ENCODE data around the gene SEC14L5.

SEC14L5 gene

GRCh38 chr16:5010576-5011329 lies 52.6 kb downstream of the SEC14L5 start:
- DNase-seq (ENCODE audit: low read depth in 3 of 3, low spot score in 1 of 3): no peak

- DNase-seq (ENCODE audit: low read depth in 3 of 3, low spot score in 1 of 3): no peak
Measured at GRCh38 chr16:5011637-5012036, 53.5 kb downstream of the SEC14L5 start.

GRCh38 chr16:5012887-5013286 lies 54.8 kb downstream of the SEC14L5 start:
- DNase-seq (ENCODE audit: low read depth in 3 of 3, low spot score in 1 of 3): no peak

- DNase-seq (ENCODE audit: low read depth in 3 of 3, low spot score in 1 of 3): no peak
Measured at GRCh38 chr16:5015351-5015750, 57.2 kb downstream of the SEC14L5 start.

GRCh38 chr16:5015887-5016286 lies 57.8 kb downstream of the SEC14L5 start:
- no peak for DNase-seq (ENCODE audit: low read depth in 3 of 3, low spot score in 1 of 3)

- DNase-seq (ENCODE audit: low read depth in 3 of 3, low spot score in 1 of 3): no peak
Measured at GRCh38 chr16:5016967-5017677, 59.0 kb downstream of the SEC14L5 start.

- no peak for DNase-seq (ENCODE audit: low read depth in 3 of 3, low spot score in 1 of 3)
Measured at GRCh38 chr16:5017678-5017969, 59.5 kb downstream of the SEC14L5 start.

GRCh38 chr16:5018793-5019192 lies 60.7 kb downstream of the SEC14L5 start:
- no peak for DNase-seq (ENCODE audit: low read depth in 3 of 3, low spot score in 1 of 3)

- no peak for DNase-seq (ENCODE audit: low read depth in 3 of 3, low spot score in 1 of 3)
Measured at GRCh38 chr16:5019775-5020174, 61.6 kb downstream of the SEC14L5 start.

- DNase-seq (ENCODE audit: low read depth in 3 of 3, low spot score in 1 of 3): no peak
Measured at GRCh38 chr16:5020551-5020950, 62.4 kb downstream of the SEC14L5 start.

GRCh38 chr16:5022521-5022920 lies 64.4 kb downstream of the SEC14L5 start:
- no peak for DNase-seq (ENCODE audit: low read depth in 3 of 3, low spot score in 1 of 3)

GRCh38 chr16:5024632-5025031 lies 66.5 kb downstream of the SEC14L5 start:
- no peak for DNase-seq (ENCODE audit: low read depth in 3 of 3, low spot score in 1 of 3)

- DNase-seq (ENCODE audit: low read depth in 3 of 3, low spot score in 1 of 3): no peak
Measured at GRCh38 chr16:5025171-5025632, 67.1 kb downstream of the SEC14L5 start.

- no peak for DNase-seq (ENCODE audit: low read depth in 3 of 3, low spot score in 1 of 3)
Measured at GRCh38 chr16:5026664-5027063, 68.5 kb downstream of the SEC14L5 start.

GRCh38 chr16:5027086-5027485 lies 69.0 kb downstream of the SEC14L5 start:
- no peak for DNase-seq (ENCODE audit: low read depth in 3 of 3, low spot score in 1 of 3)

GRCh38 chr16:5027575-5028235 lies 69.6 kb downstream of the SEC14L5 start:
- DNase-seq (ENCODE audit: low read depth in 3 of 3, low spot score in 1 of 3): no peak

GRCh38 chr16:5028950-5029475 lies 70.9 kb downstream of the SEC14L5 start:
- DNase-seq (ENCODE audit: low read depth in 3 of 3, low spot score in 1 of 3): no peak

GRCh38 chr16:5030251-5030870 lies 72.2 kb downstream of the SEC14L5 start:
- DNase-seq (ENCODE audit: low read depth in 3 of 3, low spot score in 1 of 3): no peak

GRCh38 chr16:5031601-5032000 lies 73.5 kb downstream of the SEC14L5 start:
- DNase-seq (ENCODE audit: low read depth in 3 of 3, low spot score in 1 of 3): no peak

GRCh38 chr16:5032748-5033167 lies 74.6 kb downstream of the SEC14L5 start:
- DNase-seq (ENCODE audit: low read depth in 3 of 3, low spot score in 1 of 3): no peak

All from stimulated activated CD4-positive, alpha-beta T cell treated with anti-CD3 and anti-CD28 coated beads, TNF-alpha, amount 100 ng/mL, for 1 hour (primary cell).